Measurements from ENCODE around the gene LRRC25. TPM values are rescaled to one million over a fixed set of nuclear protein-coding genes. Genes with fewer than 3 reads are reported as not detected.

The LRRC25 gene
- total RNA-seq, 3 donors from 2014 or later, result 3.9 to 27.2 (median 7.2) TPM

- no peak overlapping the region for H3K4me3 ChIP-seq
- TF ChIP-seq POLR2AphosphoS5 (IDR thresholded peaks at IDR 0.05), result no peak
- TF ChIP-seq POLR2A (IDR thresholded peaks at IDR 0.05), result no peak
- no peak for TF ChIP-seq CTCF (IDR thresholded peaks at IDR 0.05)
- intact Hi-C loops (cut with DNase I; ENCODE audit: low total_unique reads), result no loop called here
- H3K36me3 ChIP-seq, result no peaks in the 10 kb centered on the region
- H3K9me3 ChIP-seq, result no peaks in the 10 kb centered on the region
- DNase-seq (ENCODE audit: low spot score in 2 of 2), result no peak
- H3K27ac ChIP-seq, result peak overlapping the region in 1 of 2 donors; percentile 5
- peaks cover 2 to 9% of the 10 kb centered on the region in 2 donors for H3K27me3 ChIP-seq
- no peaks in the 10 kb centered on the region for H3K4me1 ChIP-seq
These were observed 4.2 kb upstream of the LRRC25 start for GRCh38 chr19:18401580-18402112.

- no peak overlapping the region for H3K27ac ChIP-seq
- H3K9me3 ChIP-seq, result no peaks in the 10 kb centered on the region
- H3K4me3 ChIP-seq, result no peak overlapping the region
- intact Hi-C loops (cut with DNase I; ENCODE audit: low total_unique reads), result no loop called here
- H3K27me3 ChIP-seq, result peaks cover 2 to 9% of the 10 kb centered on the region in 2 donors
- no peaks in the 10 kb centered on the region for H3K36me3 ChIP-seq
- no peak for DNase-seq (ENCODE audit: low spot score in 2 of 2)
- TF ChIP-seq POLR2AphosphoS5 (IDR thresholded peaks at IDR 0.05) (no peak), CTCF (IDR thresholded peaks at IDR 0.05) (no peak), POLR2A (IDR thresholded peaks at IDR 0.05) (no peak)
- no peaks in the 10 kb centered on the region for H3K4me1 ChIP-seq
These were observed 1.6 kb upstream of the LRRC25 start for GRCh38 chr19:18399008-18399407.

GRCh38 chr19:18396471-18397241 lies 766 bp downstream of the LRRC25 start:
- Histone ChIP-seq H3K36me3 (no peaks in the 10 kb centered on the region), H3K9me3 (no peaks in the 10 kb centered on the region), H3K27me3 (peaks cover 2 to 9% of the 10 kb centered on the region in 2 donors), H3K27ac (peak overlapping the region in 1 of 2 donors; percentile 5), H3K4me1 (no peaks in the 10 kb centered on the region), H3K4me3 (peak overlapping the region; percentile 11 to 42 (median 41))
- TF ChIP-seq POLR2AphosphoS5 (IDR thresholded peaks at IDR 0.05) (no peak), CTCF (IDR thresholded peaks at IDR 0.05) (no peak), POLR2A (IDR thresholded peaks at IDR 0.05) (no peak)
- intact Hi-C loops (cut with DNase I; ENCODE audit: low total_unique reads), result no loop called here
- no peak for DNase-seq (ENCODE audit: low spot score in 2 of 2)

DNA sequence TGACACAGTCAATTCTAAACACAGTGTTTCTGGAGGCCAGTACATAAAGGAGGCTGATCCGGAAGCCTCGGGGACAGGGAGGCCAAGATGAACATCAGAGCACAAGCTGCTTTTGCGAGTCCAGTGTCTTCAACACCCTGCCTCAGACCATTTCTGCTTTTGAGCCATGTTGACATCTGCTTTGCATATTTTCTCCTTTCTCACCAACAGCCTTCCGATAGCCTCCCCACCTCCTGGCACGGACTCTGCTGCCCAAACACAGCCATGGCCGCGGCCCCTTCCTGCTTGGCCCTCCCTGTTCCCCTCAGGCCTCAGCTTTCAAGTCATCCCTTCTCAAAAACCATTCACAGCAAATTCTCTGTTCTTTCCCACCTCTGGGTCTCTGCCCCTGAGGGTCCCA lies 3.6 kb downstream of the LRRC25 start:
- intact Hi-C loops (cut with DNase I; ENCODE audit: low total_unique reads), result no loop called here
- Histone ChIP-seq H3K36me3 (no peaks in the 10 kb centered on the region), H3K4me1 (no peaks in the 10 kb centered on the region), H3K27me3 (peaks cover 2 to 9% of the 10 kb centered on the region in 2 donors), H3K27ac (no peak overlapping the region), H3K4me3 (peak overlapping the region in 1 of 3 donors; percentile 18), H3K9me3 (no peaks in the 10 kb centered on the region)
- TF ChIP-seq POLR2A (IDR thresholded peaks at IDR 0.05) (no peak), CTCF (IDR thresholded peaks at IDR 0.05) (no peak), POLR2AphosphoS5 (IDR thresholded peaks at IDR 0.05) (no peak)
- no peak for DNase-seq (ENCODE audit: low spot score in 2 of 2)

DNA sequence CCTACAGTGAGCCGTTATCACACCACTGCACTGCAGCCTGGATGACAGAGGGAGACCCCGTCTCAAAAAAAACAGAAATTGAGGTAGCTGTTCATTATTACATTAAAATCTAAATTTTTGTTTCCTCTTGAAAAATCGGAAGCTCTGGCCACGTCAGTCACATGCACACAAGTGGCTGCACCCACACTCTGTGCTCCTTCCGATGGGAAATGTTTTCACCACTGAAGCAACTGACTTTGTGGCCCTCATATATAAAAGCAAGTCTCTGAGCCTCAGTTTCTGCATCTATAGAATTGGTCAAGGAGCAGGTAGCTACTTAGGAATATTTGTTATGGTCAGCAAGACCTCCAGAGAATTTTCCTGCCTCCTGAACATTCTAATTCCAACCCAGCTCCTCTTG lies 4.5 kb downstream of the LRRC25 start:
- no peaks in the 10 kb centered on the region for H3K4me1 ChIP-seq
- DNase-seq (ENCODE audit: low spot score in 2 of 2), result no peak
- H3K27ac ChIP-seq, result no peak overlapping the region
- H3K36me3 ChIP-seq, result no peaks in the 10 kb centered on the region
- H3K27me3 ChIP-seq, result peaks cover 2 to 9% of the 10 kb centered on the region in 2 donors
- intact Hi-C loops (cut with DNase I; ENCODE audit: low total_unique reads), result no loop called here
- H3K4me3 ChIP-seq, result no peak overlapping the region
- no peak for TF ChIP-seq POLR2A (IDR thresholded peaks at IDR 0.05)
- no peak for TF ChIP-seq POLR2AphosphoS5 (IDR thresholded peaks at IDR 0.05)
- TF ChIP-seq CTCF (IDR thresholded peaks at IDR 0.05), result no peak
- no peaks in the 10 kb centered on the region for H3K9me3 ChIP-seq

Data from breast epithelium (tissue), 4 donors.